ENCODE results near the gene NCKAP1.

GRCh38 chr2:182949572-182950189, 88.6 kb downstream of the NCKAP1 start:
- TF ChIP-seq CTCF (conservative IDR thresholded peaks at IDR 0.05; ENCODE audit: low read length) (no peak), EZH2phosphoT487 (IDR thresholded peaks at IDR 0.05; ENCODE audit: borderline replicate concordance) (no peak)

Data from Loucy (cell line).